ENCODE data around the gene BCL2L11. TPM values are rescaled to one million over a fixed set of nuclear protein-coding genes. Genes with fewer than 3 reads are reported as not detected.

Gene BCL2L11
- total and polyA plus RNA-seq, 10 of the 15 experiments (the other 5 are each of a cell fraction or from before 2014, with no cell fraction given): 0.29 to 10.1 (median 1.1) TPM

DNA sequence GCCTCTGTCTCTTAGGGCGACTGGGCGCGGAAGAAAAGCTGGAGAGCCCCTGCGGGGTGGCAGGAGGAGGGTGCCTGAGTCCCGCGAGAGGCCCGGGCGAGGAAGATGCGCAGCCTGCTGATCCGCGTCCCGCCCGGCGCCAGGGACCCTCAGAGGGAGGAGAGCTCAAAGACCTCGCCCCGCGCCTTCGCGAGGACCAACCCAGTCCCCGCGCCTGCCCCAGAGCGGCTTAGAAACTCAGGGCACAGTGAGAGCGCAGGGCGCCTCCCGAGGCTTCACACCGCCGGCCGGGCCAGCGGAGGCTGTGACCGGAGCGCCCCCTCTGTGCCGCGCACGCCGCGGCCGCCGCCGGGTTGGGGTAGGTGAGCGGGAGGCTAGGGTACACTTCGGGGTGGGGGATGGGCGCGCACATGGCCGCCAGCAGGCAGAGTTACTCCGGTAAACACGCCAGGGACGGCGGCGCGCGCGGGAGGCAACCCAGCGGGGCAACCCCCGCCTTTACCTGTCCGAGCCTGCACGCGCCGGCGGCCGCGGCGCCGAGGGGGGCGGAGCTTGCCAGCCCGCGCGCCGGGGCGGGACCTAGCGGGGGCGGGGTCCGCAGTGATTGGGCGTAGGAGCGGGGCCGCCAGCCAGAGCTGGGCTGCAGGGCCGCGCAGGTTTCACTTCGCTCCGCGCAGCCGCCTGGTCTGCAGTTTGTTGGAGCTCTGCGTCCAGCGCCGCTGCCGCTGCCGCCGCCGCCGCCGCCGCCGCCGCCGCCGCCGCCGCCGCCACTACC lies at the start of gene BCL2L11 (continued):
- TF ChIP-seq, protein P1, sequence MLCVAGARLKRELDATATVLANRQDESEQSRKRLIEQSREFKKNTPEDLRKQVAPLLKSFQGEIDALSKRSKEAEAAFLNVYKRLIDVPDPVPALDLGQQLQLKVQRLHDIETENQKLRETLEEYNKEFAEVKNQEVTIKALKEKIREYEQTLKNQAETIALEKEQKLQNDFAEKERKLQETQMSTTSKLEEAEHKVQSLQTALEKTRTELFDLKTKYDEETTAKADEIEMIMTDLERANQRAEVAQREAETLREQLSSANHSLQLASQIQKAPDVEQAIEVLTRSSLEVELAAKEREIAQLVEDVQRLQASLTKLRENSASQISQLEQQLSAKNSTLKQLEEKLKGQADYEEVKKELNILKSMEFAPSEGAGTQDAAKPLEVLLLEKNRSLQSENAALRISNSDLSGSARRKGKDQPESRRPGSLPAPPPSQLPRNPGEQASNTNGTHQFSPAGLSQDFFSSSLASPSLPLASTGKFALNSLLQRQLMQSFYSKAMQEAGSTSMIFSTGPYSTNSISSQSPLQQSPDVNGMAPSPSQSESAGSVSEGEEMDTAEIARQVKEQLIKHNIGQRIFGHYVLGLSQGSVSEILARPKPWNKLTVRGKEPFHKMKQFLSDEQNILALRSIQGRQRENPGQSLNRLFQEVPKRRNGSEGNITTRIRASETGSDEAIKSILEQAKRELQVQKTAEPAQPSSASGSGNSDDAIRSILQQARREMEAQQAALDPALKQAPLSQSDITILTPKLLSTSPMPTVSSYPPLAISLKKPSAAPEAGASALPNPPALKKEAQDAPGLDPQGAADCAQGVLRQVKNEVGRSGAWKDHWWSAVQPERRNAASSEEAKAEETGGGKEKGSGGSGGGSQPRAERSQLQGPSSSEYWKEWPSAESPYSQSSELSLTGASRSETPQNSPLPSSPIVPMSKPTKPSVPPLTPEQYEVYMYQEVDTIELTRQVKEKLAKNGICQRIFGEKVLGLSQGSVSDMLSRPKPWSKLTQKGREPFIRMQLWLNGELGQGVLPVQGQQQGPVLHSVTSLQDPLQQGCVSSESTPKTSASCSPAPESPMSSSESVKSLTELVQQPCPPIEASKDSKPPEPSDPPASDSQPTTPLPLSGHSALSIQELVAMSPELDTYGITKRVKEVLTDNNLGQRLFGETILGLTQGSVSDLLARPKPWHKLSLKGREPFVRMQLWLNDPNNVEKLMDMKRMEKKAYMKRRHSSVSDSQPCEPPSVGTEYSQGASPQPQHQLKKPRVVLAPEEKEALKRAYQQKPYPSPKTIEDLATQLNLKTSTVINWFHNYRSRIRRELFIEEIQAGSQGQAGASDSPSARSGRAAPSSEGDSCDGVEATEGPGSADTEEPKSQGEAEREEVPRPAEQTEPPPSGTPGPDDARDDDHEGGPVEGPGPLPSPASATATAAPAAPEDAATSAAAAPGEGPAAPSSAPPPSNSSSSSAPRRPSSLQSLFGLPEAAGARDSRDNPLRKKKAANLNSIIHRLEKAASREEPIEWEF (IDR thresholded peaks at IDR 0.05; ENCODE audit: insufficient replicate concordance, low read depth, low read length): no peak
- TF ChIP-seq BMI1 (IDR thresholded peaks at IDR 0.05; ENCODE audit: borderline replicate concordance): no peak
- TF ChIP-seq, protein P2, sequence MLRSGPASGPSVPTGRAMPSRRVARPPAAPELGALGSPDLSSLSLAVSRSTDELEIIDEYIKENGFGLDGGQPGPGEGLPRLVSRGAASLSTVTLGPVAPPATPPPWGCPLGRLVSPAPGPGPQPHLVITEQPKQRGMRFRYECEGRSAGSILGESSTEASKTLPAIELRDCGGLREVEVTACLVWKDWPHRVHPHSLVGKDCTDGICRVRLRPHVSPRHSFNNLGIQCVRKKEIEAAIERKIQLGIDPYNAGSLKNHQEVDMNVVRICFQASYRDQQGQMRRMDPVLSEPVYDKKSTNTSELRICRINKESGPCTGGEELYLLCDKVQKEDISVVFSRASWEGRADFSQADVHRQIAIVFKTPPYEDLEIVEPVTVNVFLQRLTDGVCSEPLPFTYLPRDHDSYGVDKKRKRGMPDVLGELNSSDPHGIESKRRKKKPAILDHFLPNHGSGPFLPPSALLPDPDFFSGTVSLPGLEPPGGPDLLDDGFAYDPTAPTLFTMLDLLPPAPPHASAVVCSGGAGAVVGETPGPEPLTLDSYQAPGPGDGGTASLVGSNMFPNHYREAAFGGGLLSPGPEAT (IDR thresholded peaks at IDR 0.05; ENCODE audit: low read depth): no peak
- TF ChIP-seq BRCA1 (IDR thresholded peaks at IDR 0.05; ENCODE audit: low read depth, low read length): no peak
- TF ChIP-seq TCF3 (IDR thresholded peaks at IDR 0.05; ENCODE audit: borderline replicate concordance, insufficient read depth, low read depth, low read length): 0 out of 2 replicates have a peak, but pooled peaks have one; percentile 43
- TF ChIP-seq CBFB (IDR thresholded peaks at IDR 0.05; ENCODE audit: low read depth): no peak
- no peak for TF ChIP-seq IKZF2 (IDR thresholded peaks at IDR 0.05)
- TF ChIP-seq, protein P3, sequence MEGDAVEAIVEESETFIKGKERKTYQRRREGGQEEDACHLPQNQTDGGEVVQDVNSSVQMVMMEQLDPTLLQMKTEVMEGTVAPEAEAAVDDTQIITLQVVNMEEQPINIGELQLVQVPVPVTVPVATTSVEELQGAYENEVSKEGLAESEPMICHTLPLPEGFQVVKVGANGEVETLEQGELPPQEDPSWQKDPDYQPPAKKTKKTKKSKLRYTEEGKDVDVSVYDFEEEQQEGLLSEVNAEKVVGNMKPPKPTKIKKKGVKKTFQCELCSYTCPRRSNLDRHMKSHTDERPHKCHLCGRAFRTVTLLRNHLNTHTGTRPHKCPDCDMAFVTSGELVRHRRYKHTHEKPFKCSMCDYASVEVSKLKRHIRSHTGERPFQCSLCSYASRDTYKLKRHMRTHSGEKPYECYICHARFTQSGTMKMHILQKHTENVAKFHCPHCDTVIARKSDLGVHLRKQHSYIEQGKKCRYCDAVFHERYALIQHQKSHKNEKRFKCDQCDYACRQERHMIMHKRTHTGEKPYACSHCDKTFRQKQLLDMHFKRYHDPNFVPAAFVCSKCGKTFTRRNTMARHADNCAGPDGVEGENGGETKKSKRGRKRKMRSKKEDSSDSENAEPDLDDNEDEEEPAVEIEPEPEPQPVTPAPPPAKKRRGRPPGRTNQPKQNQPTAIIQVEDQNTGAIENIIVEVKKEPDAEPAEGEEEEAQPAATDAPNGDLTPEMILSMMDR (IDR thresholded peaks at IDR 0.05 in 2 of 3, conservative IDR thresholded peaks at IDR 0.05 in 1 of 3; ENCODE audit: control insufficient read depth in 2 of 3, extremely low read depth in 1 of 3, insufficient read depth in 1 of 3, low read depth in 3 of 3, low read length in 3 of 3): peak; percentile 11 to 31 (median 29); a peak in 1 of 6 replicates
- peak; percentile 86 to 96; a peak in 3 of 4 replicates for TF ChIP-seq BHLHE40 (IDR thresholded peaks at IDR 0.05; ENCODE audit: borderline replicate concordance in 1 of 2, low read depth in 2 of 2, low read length in 1 of 2)
- TF ChIP-seq, protein P4, sequence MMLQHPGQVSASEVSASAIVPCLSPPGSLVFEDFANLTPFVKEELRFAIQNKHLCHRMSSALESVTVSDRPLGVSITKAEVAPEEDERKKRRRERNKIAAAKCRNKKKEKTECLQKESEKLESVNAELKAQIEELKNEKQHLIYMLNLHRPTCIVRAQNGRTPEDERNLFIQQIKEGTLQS (IDR thresholded peaks at IDR 0.05; ENCODE audit: borderline replicate concordance, extremely low read depth, low read depth, low read length): no peak
- TF ChIP-seq MTA2 (IDR thresholded peaks at IDR 0.05; ENCODE audit: low read depth): no peak
- TF ChIP-seq, protein P5, sequence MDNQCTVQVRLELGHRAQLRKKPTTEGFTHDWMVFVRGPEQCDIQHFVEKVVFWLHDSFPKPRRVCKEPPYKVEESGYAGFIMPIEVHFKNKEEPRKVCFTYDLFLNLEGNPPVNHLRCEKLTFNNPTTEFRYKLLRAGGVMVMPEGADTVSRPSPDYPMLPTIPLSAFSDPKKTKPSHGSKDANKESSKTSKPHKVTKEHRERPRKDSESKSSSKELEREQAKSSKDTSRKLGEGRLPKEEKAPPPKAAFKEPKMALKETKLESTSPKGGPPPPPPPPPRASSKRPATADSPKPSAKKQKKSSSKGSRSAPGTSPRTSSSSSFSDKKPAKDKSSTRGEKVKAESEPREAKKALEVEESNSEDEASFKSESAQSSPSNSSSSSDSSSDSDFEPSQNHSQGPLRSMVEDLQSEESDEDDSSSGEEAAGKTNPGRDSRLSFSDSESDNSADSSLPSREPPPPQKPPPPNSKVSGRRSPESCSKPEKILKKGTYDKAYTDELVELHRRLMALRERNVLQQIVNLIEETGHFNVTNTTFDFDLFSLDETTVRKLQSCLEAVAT (IDR thresholded peaks at IDR 0.05): no peak
- no peak for TF ChIP-seq RAD51 (IDR thresholded peaks at IDR 0.05)
- 0 out of 2 replicates have a peak, but pooled peaks have one; percentile 21 for TF ChIP-seq STAT1 (conservative IDR thresholded peaks at IDR 0.05)
- TF ChIP-seq ZNF24 (IDR thresholded peaks at IDR 0.05): 0 out of 2 replicates have a peak, but pooled peaks have one; percentile 24
- TF ChIP-seq ZNF207 (IDR thresholded peaks at IDR 0.05; ENCODE audit: borderline replicate concordance): no peak
- no peak for TF ChIP-seq ZNF274 (IDR thresholded peaks at IDR 0.05; ENCODE audit: insufficient read depth, insufficient read length)
- peak; percentile 32 for TF ChIP-seq SP1 (IDR thresholded peaks at IDR 0.05; ENCODE audit: low read depth, low read length)

All from GM12878 (cell line).